OCI-LY7 (cell line): ENCODE data around the gene SH3PXD2A. TPM values are rescaled to one million over a fixed set of nuclear protein-coding genes. Genes with fewer than 3 reads are reported as not detected.

Source experiments
- BruUV-seq: library from RNA; stranded (reverse); fragments of 400-500 nt; replicated peaks from 2 replicates; lab custom pipeline; 2021; lab: Mats Ljungman, UMichigan
- CTCF ChIA-PET: fragments of 300-600 bp; sonication (Branson Sonifier 250); formaldehyde crosslinking; loops from one replicate; lab custom pipeline; 2022; ENCODE audit warnings: antibody characterized with exemption; ENCODE audit not compliant: unreplicated experiment; lab: Charles Lee
- POLR2A ChIA-PET: fragments of 300-600 bp; sonication (Branson Sonifier 250); formaldehyde crosslinking; loops from one replicate; lab custom pipeline; 2022; ENCODE audit warnings: antibody characterized with exemption; lab: Charles Lee
- DNase-seq: peaks from one replicate; pipeline ENCODE4 v3.0.0-alpha.2; 2015; ENCODE audit warnings: low spot score
- H2AFZ ChIP-seq: fragments of 200-600 bp; sonication (generic), shearing (Covaris generic); 2 replicates; pipeline ENCODE4 v1.6.1; 2014; ENCODE audit warnings: mild to moderate bottlenecking, antibody characterized with exemption, low read length, moderate library complexity
- H3K27ac ChIP-seq: fragments of 200-600 bp; sonication (generic); 2 replicates; pipeline ENCODE4 v1.5.1; 2014; ENCODE audit warnings: mixed run types, low read depth, mild to moderate bottlenecking, moderate library complexity, low read length, inconsistent platforms; ENCODE audit not compliant: poor library complexity, severe bottlenecking
- H3K36me3 ChIP-seq: fragments of 200-600 bp; sonication (generic); 2 replicates; pipeline ENCODE4 v1.6.1; 2014; ENCODE audit warnings: mild to moderate bottlenecking, antibody characterized with exemption, low read length, moderate library complexity, mixed read lengths; ENCODE audit not compliant: insufficient read depth
- H3K4me1 ChIP-seq: fragments of 200-600 bp; sonication (generic); 2 replicates; pipeline ENCODE4 v1.5.1; 2014; ENCODE audit warnings: mild to moderate bottlenecking, low read length; ENCODE audit not compliant: insufficient read depth, poor library complexity, severe bottlenecking
- H3K4me2 ChIP-seq: fragments of 200-600 bp; sonication (generic); 2 replicates; pipeline ENCODE4 v1.6.1; 2014; ENCODE audit warnings: mild to moderate bottlenecking, low read length
- H3K4me3 ChIP-seq: fragments of 200-600 bp; sonication (generic); 2 replicates; pipeline ENCODE4 v1.5.1; 2014; ENCODE audit warnings: mild to moderate bottlenecking, low read depth, low read length; ENCODE audit not compliant: poor library complexity, severe bottlenecking
- H3K79me2 ChIP-seq: fragments of 200-600 bp; sonication (generic); 2 replicates; pipeline ENCODE4 v1.6.1; 2016; ENCODE audit warnings: low read depth, mild to moderate bottlenecking, low read length, moderate library complexity, mixed read lengths; ENCODE audit not compliant: insufficient read depth
- H3K9me2 ChIP-seq: fragments of 200-600 bp; sonication (generic); 2 replicates; pipeline ENCODE4 v1.6.1; 2016; ENCODE audit warnings: mild to moderate bottlenecking, low read length, mixed read lengths; ENCODE audit not compliant: insufficient read depth
- H3K9me3 ChIP-seq: fragments of 200-600 bp; sonication (generic); 2 replicates; pipeline ENCODE4 v1.6.1; 2014; ENCODE audit warnings: mild to moderate bottlenecking, mixed run types, low read length, mixed read lengths
- H4K20me1 ChIP-seq: fragments of 200-600 bp; sonication (generic); 2 replicates; pipeline ENCODE4 v1.6.1; 2014; ENCODE audit warnings: mild to moderate bottlenecking, antibody characterized with exemption, low read length, moderate library complexity, mixed read lengths; ENCODE audit not compliant: insufficient read depth
- CTCF ChIP-seq: fragments of 200-600 bp; sonication (generic); conservative IDR thresholded peaks from 2 replicates; pipeline ENCODE4 v1.5.1; 2014; ENCODE audit warnings: mild to moderate bottlenecking, antibody characterized with exemption, low read length, moderate library complexity, mixed read lengths
- EZH2phosphoT487 ChIP-seq: fragments of 200-600 bp; sonication (generic); IDR thresholded peaks from 2 replicates; pipeline ENCODE4 v1.6.1; 2018; ENCODE audit warnings: low read depth, borderline replicate concordance, mild to moderate bottlenecking, mixed run types, antibody characterized with exemption, low read length, moderate library complexity, mixed read lengths
- intact Hi-C: fragments of 100-400 bp; cut with micrococcal nuclease; formaldehyde crosslinking; loops from one replicate; pipeline ENCODE4 v1.10.0; 2022; ENCODE audit not compliant: unreplicated experiment
- total RNA-seq, 2 experiments: library from RNA; depleted of rRNA in 1 of 2; stranded (reverse); fragments of >200 nt in 1 of 2; shearing (Covaris generic) in 1 of 2; gene quantifications; 2 replicates each; pipeline ENCODE4 v1.2.3, GENCODE V29; 2014 to 2022

SH3PXD2A gene
- total RNA-seq, 2 experiments from 2014 or later, result 0.85 to 5.9 TPM

DNA sequence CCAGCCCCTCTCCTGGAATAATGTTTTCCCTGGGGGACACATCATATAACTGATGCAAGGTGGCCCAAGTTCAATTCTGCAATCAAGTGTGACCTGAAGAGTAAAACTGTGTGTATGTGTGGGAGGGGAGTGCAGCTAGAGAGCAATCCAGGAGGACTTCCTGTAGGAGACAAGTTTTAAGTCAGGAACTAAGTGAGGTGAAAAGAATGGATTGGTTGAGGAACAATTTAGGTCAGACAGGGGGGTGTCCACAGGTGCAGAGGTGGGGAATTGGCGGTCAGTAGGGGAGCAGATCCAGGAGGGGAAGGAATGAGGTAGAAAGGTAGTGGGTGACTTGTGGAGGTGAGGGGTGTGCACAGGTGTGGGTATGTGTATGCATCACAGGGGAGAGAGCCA, 279.3 kb downstream of the SH3PXD2A start:
- H4K20me1 ChIP-seq, result no peaks in the 10 kb centered on the region
- no peaks in the 10 kb centered on the region for H3K36me3 ChIP-seq
- POLR2A ChIA-PET, result no interaction called here
- CTCF ChIA-PET, result no interaction called here
- no peak overlapping the region for H3K27ac ChIP-seq
- no peaks in the 10 kb centered on the region for H3K9me3 ChIP-seq
- H3K4me1 ChIP-seq, result no peaks in the 10 kb centered on the region
- H3K9me2 ChIP-seq, result no peaks in the 10 kb centered on the region
- TF ChIP-seq CTCF (no peak), EZH2phosphoT487 (no peak)
- intact Hi-C loops, result no loop called here
- H3K79me2 ChIP-seq, result no peaks in the 10 kb centered on the region
- no peak overlapping the region for H2AFZ ChIP-seq
- H3K4me2 ChIP-seq, result no peak overlapping the region
- BruUV-seq, result no TSS peak
- H3K4me3 ChIP-seq, result no peak overlapping the region
- no peak for DNase-seq

- Histone ChIP-seq H3K4me3 (no peak overlapping the region), H3K36me3 (no peaks in the 10 kb centered on the region), H3K9me2 (no peaks in the 10 kb centered on the region), H2AFZ (no peak overlapping the region), H4K20me1 (no peaks in the 10 kb centered on the region), H3K27ac (no peak overlapping the region), H3K79me2 (no peaks in the 10 kb centered on the region), H3K9me3 (no peaks in the 10 kb centered on the region), H3K4me1 (no peaks in the 10 kb centered on the region), H3K4me2 (no peak overlapping the region)
- no peak for DNase-seq
- no peak for TF ChIP-seq CTCF
- TF ChIP-seq EZH2phosphoT487, result no peak
- ChIA-PET CTCF (no interaction called here), POLR2A (interaction anchor here (0.7 kb wide), 1 partner anchor 86 kb away, joined by 4 read pairs; no protein-coding TSS in a partner anchor)
- intact Hi-C loops, result no loop called here
- no TSS peak for BruUV-seq
Observed at GRCh38 chr10:103575416-103576075, 279.8 kb downstream of the SH3PXD2A start.
